Gastrocnemius medialis (tissue), 4 donors: ENCODE data around the gene CPN2. TPM values are rescaled to one million over a fixed set of nuclear protein-coding genes. Genes with fewer than 3 reads are reported as not detected.

Experiments used
- ATAC-seq, 2 donors: fragments of 150-250 bp; one replicate each; pipeline ENCODE4 v1.9.1; 2016
- DNase-seq, 2 donors: peaks; one replicate each; pipeline ENCODE4 v3.0.0-alpha.2; 2019
- H3K27ac ChIP-seq, 4 donors: fragments of 200-600 bp; sonication (generic); 1 replicate in 1 of 4; 2 replicates in 3 of 4; pipeline ENCODE4 v1.5.1; 2016 to 2018; ENCODE audit warnings: mild to moderate bottlenecking in 2 of 4, moderate library complexity in 1 of 4
- H3K27me3 ChIP-seq, 3 donors: fragments of 200-600 bp; sonication (generic) in 2 of 3; 1 replicate in 1 of 3; 2 replicates in 2 of 3; pipeline versions ENCODE4 v1.5.1 to v1.6.0; 2016 to 2019; ENCODE audit warnings: mild to moderate bottlenecking in 1 of 3, moderate library complexity in 1 of 3
- H3K36me3 ChIP-seq, 2 donors: fragments of 200-600 bp; sonication (generic) in 1 of 2; one replicate each; pipeline ENCODE4 v1.5.1; 2017 to 2018
- H3K4me1 ChIP-seq, 2 donors: fragments of 200-600 bp; sonication (generic) in 1 of 2; one replicate each; pipeline ENCODE4 v1.5.1; 2016 to 2017; ENCODE audit warnings: mild to moderate bottlenecking in 2 of 2
- H3K4me3 ChIP-seq, 4 donors: fragments of 200-600 bp; sonication (generic) in 3 of 4; 1 replicate in 1 of 4; 2 replicates in 3 of 4; pipeline ENCODE4 v1.5.1; 2016 to 2019; ENCODE audit warnings: mild to moderate bottlenecking in 2 of 4
- H3K9me3 ChIP-seq, 3 donors: fragments of 200-600 bp; sonication (generic) in 2 of 3; 1 replicate in 1 of 3; 2 replicates in 2 of 3; pipeline ENCODE4 v1.5.1; 2016 to 2019
- CTCF ChIP-seq, 5 experiments: fragments of 450-650 bp in 3 of 5; fragments of 200-600 bp in 2 of 5; sonication (generic) in 2 of 5; IDR thresholded peaks in 4 of 5; conservative IDR thresholded peaks in 1 of 5; 1 replicate in 4 of 5; 2 replicates in 1 of 5; pipeline ENCODE4 v1.5.1; 2016 to 2019; ENCODE audit warnings: antibody characterized with exemption in 5 of 5, mild to moderate bottlenecking in 3 of 5, moderate library complexity in 3 of 5
- POLR2A ChIP-seq, 2 donors: fragments of 450-650 bp; IDR thresholded peaks; one replicate each; pipeline ENCODE4 v1.6.1; 2017; ENCODE audit warnings: antibody characterized with exemption in 2 of 2, mild to moderate bottlenecking in 2 of 2, moderate library complexity in 2 of 2
- in situ Hi-C, 4 donors: fragments of 200-750 bp; cut with MboI; loops; one replicate each; pipeline versions ENCODE4 v1.15.0 to v1.8.0; 2017; ENCODE audit warnings: low sequenced_read_pairs in 4 of 4
- intact Hi-C: fragments of 100-400 bp; cut with DNase I; formaldehyde crosslinking; loops from one replicate; pipeline ENCODE4 v1.15.1; 2023; ENCODE audit warnings: low total_unique reads
- total RNA-seq, 4 donors: library from RNA; depleted of rRNA; stranded (reverse); fragments of >200 nt; gene quantifications; one replicate each; pipeline versions ENCODE4 v1.1.0 to v1.2.3, GENCODE V29; 2016

Gene CPN2
- total RNA-seq, 4 donors from 2014 or later, result 0.46 to 1.1 TPM; not detected in 2

- Histone ChIP-seq H3K9me3 (no peaks in the 10 kb centered on the region), H3K27ac (no peak overlapping the region), H3K36me3 (no peaks in the 10 kb centered on the region), H3K4me3 (no peak overlapping the region), H3K27me3 (peaks cover 2 to 3% (median 3%) of the 10 kb centered on the region in 3 donors), H3K4me1 (peaks cover 0 to 6% of the 10 kb centered on the region in 2 donors)
- intact Hi-C loops, result no loop called here
- ATAC-seq (no peak), DNase-seq (no peak)
- TF ChIP-seq CTCF (IDR thresholded peaks at IDR 0.05 in 4 of 5, conservative IDR thresholded peaks at IDR 0.05 in 1 of 5), result no peak
- no peak for TF ChIP-seq POLR2A (IDR thresholded peaks at IDR 0.05)
- in situ Hi-C loops, result loop anchor here in 2 of 4 donors (25.0 kb wide), 1 partner anchor 249 kb away; no protein-coding TSS in a partner anchor
Observed at GRCh38 chr3:194337965-194338753, 13.0 kb downstream of the CPN2 start.

- Histone ChIP-seq H3K27ac (no peak overlapping the region), H3K27me3 (peaks cover 3 to 7% (median 5%) of the 10 kb centered on the region in 3 donors), H3K36me3 (no peaks in the 10 kb centered on the region), H3K4me1 (peaks cover 0 to 6% of the 10 kb centered on the region in 2 donors), H3K9me3 (no peaks in the 10 kb centered on the region), H3K4me3 (no peak overlapping the region)
- TF ChIP-seq POLR2A (IDR thresholded peaks at IDR 0.05) (no peak), CTCF (IDR thresholded peaks at IDR 0.05 in 4 of 5, conservative IDR thresholded peaks at IDR 0.05 in 1 of 5) (no peak)
- DNase-seq, result no peak
- in situ Hi-C loops (loop anchor here in 2 of 4 donors (25.0 kb wide), 1 partner anchor 251 kb away; no protein-coding TSS in a partner anchor), intact Hi-C loops (no loop called here)
- ATAC-seq, result no peak
Observed at GRCh38 chr3:194336601-194337355, 14.3 kb downstream of the CPN2 start.

- Histone ChIP-seq H3K4me3 (no peak overlapping the region), H3K36me3 (no peaks in the 10 kb centered on the region), H3K27me3 (peaks cover 3 to 7% (median 5%) of the 10 kb centered on the region in 3 donors), H3K27ac (no peak overlapping the region), H3K9me3 (no peaks in the 10 kb centered on the region), H3K4me1 (peaks cover 3 to 6% of the 10 kb centered on the region in 2 donors)
- TF ChIP-seq CTCF (IDR thresholded peaks at IDR 0.05 in 4 of 5, conservative IDR thresholded peaks at IDR 0.05 in 1 of 5) (peak in 1 of 5 experiments; percentile 6), POLR2A (IDR thresholded peaks at IDR 0.05) (no peak)
- intact Hi-C loops, result loop anchor here (1.0 to 2.0 kb wide), 3 partner anchors 10 to 259 kb away; no protein-coding TSS in a partner anchor
- in situ Hi-C loops, result loop anchor here in 3 of 4 donors (5.0 to 25.0 kb wide), 2 partner anchors 73 to 253 kb away; no protein-coding TSS in a partner anchor
- DNase-seq (no peak), ATAC-seq (no peak)
Observed at GRCh38 chr3:194333981-194334320, 17.2 kb downstream of the CPN2 start.

- intact Hi-C loops (loop anchor here (1.0 to 2.0 kb wide), 3 partner anchors 11 to 259 kb away; no protein-coding TSS in a partner anchor), in situ Hi-C loops (loop anchor here in 3 of 4 donors (5.0 to 25.0 kb wide), 2 partner anchors 74 to 254 kb away; no protein-coding TSS in a partner anchor)
- DNase-seq (peak; percentile 58 to 70), ATAC-seq (peak; percentile 86 to 96)
- Histone ChIP-seq H3K27ac (no peak overlapping the region), H3K4me3 (peak overlapping the region; percentile 34 to 67 (median 46)), H3K36me3 (no peaks in the 10 kb centered on the region), H3K9me3 (no peaks in the 10 kb centered on the region), H3K4me1 (peaks cover 3 to 6% of the 10 kb centered on the region in 2 donors), H3K27me3 (peaks cover 3 to 9% (median 5%) of the 10 kb centered on the region in 3 donors)
- TF ChIP-seq CTCF (IDR thresholded peaks at IDR 0.05 in 4 of 5, conservative IDR thresholded peaks at IDR 0.05 in 1 of 5) (peak; percentile 92 to 99 (median 97)), POLR2A (IDR thresholded peaks at IDR 0.05) (no peak)
Observed at GRCh38 chr3:194333212-194333980, 17.7 kb downstream of the CPN2 start.
